IPS-NIHi11 (cell line): Measurements from ENCODE around the gene STAU1.
"Not testable (repeated sequence)": the region's sequence is repeated elsewhere in the genome, so short reads cannot be mapped to it uniquely, and the experiment has no call there.

Experiments
- DNase-seq: peaks from one replicate; pipeline ENCODE4 v3.0.0; 2012; ENCODE audit warnings: mixed read lengths, low spot score

STAU1 gene

DNA sequence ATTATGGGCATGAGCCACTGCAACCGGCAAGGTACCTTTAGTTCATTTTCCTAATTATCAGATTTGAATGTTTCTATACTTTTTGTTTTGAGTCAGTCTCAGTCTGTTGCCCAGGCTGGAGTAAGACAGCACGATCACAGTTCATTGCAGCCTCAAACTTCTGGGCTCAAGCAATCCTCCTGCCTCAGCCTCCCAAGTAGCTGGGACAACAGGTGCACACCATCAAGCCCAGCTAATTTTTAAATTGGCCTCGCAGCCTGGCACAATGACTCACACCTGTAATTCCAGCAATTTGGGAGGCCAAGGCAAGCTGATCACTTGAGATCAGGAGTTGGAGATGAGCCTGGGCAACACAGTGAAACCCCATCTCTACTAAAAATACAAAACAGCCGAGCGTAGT, 24.4 kb downstream of the STAU1 start:
- no peak for DNase-seq

DNA sequence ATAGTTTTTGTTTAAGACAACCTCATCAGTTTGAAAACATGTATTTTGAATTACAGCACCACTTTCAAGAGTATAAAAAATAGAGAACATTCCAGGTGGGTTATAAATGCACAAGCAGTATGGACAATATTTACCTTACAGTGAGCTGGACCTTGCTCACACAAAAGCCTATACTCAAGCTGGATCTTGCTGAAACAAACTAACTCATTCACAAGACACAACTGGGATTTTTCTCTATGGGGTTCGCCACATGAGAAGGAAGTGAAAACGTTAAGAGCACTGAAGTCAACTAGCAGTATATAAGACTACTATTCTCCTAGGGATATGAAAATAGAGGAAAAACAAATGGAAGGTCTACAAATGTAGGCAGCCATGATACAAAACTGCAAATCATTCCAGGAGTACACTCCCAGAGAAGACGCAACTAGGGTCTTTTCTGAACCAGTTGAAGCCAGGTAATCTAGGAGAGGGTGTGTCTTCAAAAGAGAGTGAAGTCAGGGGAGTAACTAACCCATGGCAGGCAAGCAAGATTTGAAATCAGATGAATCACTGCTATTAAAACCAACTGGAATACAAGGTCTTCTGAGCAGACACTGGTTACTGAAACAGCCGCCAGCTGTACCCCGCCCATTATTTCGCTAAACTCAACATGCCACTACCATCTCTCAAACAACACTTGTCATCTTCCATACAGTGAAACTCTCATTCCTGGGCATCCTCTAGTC, 26.5 kb downstream of the STAU1 start:
- DNase-seq, result no peak

DNA sequence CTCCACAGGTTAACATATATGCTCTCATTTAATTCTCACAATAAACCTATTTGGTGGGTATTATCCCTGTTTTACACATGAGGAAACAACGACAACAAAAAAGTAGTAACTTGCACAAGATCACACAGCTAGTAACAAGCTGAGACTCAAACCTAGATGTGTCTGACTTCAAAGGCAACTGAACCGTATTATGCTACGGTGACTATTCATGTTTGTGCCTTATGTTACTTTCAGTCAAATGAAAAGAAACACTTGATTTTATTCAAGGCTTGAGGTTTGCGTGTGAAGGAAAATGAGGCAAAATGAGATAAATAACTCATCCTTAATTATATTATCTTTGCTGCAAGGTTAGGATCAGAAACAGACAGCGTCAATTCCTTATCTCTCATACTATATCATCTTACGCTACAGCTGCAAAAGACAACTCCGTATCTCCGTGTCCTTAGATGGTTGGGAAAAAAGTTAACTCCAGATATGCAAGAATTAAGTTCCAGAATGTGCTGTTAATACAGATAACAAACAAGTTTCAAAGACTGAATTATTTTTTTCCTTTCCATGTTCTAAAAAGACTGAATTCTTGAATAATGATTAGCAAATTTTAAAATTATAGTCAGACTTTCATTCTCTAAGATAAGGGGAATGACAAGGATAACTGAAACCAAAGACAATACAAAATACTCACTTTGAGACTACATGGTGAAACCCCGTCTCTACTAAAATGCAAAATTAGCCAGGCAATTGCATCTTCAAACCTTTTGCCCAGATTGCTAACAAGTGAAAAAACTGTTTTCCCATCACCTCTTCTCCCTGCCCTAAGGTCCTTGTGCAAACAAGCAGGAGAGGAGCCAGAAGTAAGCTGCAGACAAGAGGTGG, 27.8 kb downstream of the STAU1 start:
- DNase-seq, result no peak

DNA sequence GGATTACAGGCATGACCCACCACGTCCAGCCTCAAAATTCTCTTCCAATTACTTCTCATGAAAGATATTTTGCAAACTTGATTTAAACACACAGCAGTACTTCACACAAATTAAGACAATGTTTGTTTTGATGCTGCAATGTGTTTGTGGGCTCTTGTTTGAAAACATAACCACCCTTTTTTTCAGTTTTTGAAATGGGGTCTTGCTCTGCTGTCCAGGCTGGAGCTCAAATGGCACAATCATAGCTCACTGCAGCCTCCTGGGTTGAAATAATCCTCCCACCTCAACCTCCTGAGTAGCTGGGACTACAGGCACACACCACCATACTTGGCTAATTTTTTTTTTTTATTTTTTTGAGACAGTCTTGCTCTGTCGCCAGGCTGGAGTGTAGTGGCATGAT, 31.0 kb downstream of the STAU1 start:
- no peak for DNase-seq

DNA sequence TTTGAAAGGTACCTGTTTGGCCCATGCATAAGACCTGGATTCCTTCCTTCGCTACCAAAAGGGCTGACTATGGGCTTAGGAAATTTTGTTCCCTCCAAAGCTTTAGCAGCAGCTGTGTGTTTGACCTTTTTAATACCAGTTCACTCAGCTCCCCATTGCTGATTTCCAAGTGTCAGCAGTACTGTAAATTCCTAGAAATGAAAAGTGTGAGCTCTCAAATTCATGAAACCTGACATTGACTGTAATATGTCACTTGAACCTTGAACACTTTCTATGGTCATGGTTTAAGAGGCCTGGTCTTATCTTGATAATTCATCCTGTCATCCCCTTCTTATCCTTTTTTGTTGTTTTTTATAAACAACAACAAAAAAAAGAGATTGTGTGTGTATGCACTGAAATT, 31.7 kb downstream of the STAU1 start:
- no peak for DNase-seq

DNA sequence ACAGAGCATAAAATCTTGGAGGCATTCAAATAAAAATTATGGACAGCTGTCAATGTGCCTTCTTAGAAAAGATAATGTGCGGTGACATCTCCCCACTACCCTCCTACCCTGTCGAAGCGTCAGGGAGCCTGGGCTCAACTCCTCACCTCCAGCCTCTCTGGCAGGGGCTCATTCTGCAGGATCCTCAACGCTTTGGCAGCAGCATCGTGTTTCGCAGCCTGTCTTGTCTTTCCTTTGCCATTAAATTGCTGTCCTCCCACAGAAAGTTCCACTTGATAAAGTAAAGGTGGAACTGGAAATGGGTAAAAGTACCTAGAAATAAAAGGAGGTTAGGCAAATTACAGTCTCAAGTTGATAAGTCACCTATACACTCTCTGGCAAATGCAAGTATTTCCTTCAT, 36.7 kb downstream of the STAU1 start:
- no peak for DNase-seq

DNA sequence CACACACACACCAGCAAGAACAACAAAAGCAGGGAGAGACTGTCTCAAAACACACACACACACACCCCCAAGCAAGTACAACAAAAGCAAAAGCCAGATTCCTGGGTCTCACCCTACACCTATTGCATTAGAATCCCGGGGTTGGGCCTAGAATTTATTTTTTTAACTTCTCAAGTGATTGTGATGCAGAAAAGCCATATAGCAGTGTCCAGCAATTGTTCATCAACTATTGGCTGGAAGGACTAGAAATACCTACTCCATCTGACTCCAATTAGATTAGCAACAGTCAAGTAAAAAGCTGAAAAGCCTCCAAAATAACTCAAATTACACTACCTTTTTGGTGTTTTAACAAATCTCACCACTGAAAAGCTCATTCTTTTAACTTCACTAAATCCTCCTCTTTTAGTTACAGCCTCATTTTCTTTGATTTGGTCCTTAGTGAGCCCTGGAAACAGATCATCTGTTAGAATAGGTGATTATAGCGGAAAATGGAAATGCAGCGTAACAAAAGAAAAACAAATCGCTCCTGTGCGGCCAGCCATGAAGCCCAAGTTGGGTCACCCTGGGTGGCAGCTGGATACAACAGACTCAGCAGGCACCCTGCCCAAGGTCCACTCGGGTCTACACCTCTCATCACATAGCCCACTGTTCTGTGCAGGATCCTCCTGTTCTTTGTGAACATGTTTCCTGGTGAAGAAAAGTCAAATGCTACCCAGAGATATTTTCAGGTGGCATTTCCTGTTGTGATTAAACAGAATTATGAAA, 38.7 kb downstream of the STAU1 start:
- no peak for DNase-seq

DNA sequence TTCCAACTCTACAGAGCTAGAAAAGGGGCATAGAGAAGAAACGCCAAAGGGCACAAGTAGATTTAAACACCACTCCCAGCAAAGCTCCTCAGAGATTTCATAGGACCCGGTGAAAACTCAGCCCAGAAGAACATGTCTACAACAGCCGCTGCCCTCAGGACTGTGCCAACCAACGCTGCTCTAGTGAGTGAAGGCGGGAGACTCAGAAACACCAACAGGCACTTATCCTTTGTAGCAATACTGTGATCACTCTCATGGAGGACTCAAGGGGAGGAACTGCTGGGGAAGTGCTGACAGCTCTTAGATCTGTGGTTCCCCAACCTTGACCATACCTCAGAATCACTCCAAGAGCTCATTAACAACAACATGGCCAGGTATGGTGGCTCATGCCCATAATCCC, 39.5 kb downstream of the STAU1 start:
- DNase-seq, result no peak

DNA sequence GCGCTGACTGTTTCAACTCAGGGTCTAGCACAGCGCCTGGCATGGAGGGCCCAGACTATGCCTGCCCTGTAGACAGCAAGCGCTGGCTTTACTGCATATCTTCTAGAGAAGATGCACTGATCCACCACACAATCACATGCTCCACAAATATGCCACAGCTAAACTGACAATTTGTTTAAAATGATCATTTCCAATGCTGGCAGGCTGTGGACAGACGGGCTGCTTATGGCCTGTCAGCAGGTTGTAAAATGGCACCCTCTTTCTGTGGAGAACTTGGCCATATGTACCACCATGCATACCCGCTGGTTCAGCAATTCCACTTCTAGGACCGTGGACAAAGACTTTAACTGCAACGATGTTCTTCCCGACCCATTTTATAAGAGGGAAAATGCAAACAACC, 40.8 kb downstream of the STAU1 start:
- no peak for DNase-seq

DNA sequence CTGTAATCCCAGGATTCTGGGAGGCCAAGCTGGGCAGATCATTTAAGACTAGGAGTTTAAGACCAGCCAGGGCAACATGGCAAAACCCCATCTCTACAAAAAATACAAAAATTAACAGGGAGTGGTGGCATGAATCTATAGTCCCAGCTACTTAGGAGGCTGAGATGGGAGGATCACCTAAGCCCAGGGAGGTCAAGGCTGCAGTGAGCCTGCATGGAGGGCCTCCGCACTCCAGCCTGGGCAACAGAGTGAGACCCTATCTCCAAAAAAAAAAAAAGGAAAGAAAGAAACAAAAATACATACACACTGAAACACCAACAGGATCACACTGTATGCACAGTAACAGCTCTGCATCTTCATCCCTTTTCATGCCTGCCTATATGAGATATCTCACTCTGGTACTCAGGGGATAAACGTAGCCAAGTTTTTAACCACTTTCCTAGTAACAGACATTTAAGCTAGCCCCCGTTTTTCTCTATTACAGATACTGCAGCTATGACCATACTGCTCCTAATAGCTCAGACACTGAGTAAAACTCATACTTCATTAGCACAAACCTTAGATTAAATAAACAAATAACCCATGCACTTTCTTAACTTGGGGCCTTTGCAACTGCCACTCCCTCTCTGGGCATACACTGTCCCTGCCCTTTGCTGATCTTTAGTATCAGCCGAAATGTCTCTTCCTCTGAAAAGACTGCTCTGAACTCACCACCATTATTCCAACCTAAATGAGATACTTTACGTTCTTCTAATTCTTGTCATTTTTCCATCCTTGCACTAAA, 41.5 kb downstream of the STAU1 start:
- no peak for DNase-seq

DNA sequence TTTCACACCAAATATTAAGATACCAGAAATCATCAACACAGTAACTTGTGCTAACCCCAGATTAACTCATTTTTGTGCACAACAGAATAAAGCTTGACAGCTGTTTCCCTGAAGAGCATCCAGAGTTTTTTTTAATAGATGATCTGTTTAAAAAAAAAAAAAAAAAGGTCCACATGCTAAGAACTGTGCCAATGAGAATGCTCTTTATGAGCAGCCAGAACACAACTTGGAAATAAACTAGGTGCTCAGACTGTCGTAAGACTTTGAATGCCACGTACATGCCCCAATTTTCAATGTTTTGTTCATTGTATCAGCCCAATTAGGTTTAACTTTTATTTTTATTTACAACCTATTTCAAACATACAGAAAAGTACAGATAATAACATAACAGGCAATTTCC, 47.3 kb downstream of the STAU1 start:
- no peak for DNase-seq

DNA sequence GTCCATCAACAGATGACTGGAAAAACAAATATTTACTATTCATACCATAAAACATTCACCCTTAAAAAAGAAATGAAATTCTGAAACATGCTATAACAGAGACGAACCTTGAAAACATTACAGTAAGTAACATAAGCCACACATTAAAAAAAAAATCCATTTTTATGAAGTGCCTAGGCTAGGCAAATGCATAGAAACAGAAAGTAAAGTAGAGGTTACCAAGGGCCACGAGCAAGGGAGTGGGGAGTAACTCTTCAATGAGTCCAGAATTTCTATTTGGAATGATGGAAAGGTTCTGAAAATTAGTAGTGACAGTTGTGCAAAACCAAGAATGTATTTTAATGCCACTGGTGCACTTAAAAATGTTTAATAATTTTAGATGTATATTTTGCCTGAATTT, 47.7 kb downstream of the STAU1 start:
- no peak for DNase-seq

DNA sequence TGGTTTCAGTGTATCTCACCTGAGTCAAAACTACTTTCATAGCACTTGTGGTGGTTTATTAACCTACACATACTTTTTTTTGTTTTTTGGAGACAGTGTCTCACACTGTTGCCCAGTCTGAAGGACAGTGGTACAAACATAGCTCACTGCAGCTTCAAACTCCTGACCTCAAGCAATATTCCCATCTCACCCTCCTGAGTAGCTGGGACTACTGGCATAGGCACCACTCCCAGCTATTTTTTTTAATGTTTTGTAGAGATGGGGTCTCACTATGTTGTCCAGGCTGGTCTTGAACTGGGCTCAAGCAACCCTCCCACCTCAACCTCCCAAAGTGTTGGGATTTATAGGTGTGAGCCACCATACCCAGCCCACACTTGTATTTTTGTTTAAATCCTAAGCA, 49.7 kb downstream of the STAU1 start:
- DNase-seq, result no peak

DNA sequence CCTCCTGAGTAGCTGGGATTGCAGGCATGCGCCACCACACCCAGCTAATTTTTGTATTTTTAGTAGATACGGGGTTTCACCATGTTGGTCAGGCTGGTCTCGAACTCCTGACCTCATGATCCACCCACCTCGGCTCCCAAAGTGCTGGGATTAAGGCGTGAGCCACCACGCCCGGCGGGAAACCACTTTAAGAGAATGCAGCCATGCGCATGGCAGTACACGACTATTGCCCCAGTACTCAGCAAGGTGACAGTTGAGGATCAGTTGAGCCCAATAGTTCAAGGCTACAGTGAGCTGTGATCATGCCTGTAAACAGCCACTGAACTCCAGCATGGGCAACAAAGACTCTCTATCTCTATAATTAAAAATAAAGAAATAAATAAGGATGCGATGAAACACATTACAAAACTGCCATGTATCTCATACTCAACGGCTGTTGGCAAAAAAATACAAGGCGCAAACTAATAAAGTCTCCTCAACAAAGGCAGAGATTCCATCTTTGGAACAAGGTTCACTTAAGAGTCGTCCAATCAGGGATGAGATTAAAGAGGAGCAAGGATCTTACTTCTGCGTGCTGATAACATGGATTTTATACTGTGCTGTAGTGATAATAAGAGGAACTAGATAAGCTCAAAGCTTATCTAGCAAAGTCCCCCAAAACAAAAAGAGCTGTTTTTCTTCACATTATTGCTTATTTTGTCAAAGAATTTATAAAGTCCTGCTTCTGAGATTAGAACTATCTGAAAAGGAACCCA, 51.1 kb downstream of the STAU1 start:
- DNase-seq, result no peak

DNA sequence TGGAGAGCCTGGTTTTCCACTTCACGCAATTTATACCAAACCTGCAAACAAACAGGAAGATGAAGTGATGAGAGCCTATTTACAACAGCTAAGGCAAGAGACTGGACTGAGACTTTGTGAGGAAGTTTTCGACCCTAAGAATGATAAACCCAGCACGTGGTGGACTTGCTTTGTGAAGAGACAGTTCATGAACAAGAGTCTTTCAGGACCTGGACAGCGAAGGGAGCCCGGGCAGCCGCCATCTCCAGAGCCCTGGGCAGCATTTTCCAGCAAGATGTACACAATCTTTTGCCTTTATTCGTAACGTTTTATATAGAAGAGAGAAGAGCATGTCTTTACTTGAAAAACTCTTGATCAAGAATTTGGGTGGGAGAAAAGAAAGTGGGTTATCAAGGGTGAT, 53.3 kb downstream of the STAU1 start:
- DNase-seq, result not testable (repeated sequence)

DNA sequence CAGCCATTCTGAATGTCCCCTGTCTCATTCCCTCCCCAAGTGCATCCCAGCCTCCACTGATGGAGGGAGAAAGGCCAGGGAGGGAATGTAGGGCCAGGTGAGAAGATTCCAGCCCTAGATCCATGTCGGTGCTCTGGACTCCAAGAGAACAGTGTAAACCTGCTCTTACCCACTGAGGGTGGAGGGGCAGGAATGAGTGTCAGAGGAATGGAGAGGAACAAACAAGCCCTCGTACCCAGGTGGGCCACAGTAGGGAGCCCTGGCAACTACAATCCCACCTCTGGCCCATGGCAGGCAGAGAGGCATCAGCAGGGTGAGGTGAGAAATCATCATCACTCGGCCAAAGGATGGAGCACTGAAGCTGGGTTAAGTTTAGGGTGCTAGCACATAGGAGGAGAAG, 54.6 kb downstream of the STAU1 start:
- no peak for DNase-seq

DNA sequence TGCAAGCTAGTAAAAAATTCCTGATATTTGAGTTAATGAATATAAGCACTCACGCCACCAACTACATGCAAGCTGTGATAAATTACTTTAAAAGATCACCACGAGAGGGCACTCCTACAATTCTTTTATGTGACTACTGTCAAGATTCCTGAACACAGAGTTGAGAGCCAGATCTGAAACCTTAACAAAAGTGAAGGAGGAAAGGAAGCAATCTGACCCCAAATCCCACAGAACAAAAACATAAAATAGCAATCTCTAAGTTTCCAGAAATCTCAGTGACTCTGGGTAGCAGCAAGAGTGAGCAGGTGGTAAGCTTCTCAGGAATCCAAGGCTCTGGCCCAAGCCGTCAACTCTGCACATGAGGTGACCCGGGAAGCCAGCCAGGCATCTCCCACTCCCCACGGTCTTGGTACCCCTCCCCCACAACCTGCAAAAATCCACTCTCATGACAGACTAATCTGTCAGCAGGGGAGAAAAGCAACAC, 55.1 kb downstream of the STAU1 start:
- DNase-seq, result peak; percentile 45

DNA sequence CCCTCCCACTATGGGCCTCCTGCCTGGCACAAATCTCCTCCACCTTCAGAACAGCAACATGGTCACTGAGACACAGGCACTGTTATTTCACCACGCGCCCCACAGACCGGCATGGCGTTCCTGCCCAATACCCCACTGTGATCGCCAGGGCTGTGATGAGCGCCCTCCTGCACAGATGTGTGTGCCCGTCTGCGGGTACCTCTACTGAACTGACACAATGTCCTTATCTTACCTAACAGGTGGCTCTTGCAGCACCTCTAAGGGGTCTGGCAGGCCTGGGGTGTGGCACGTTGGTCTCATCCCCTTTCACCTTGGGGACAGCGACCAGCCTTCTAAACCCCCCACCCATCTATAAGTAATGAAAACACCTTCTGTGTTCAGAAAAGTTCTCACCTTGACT, 64.2 kb downstream of the STAU1 start:
- DNase-seq, result no peak

DNA sequence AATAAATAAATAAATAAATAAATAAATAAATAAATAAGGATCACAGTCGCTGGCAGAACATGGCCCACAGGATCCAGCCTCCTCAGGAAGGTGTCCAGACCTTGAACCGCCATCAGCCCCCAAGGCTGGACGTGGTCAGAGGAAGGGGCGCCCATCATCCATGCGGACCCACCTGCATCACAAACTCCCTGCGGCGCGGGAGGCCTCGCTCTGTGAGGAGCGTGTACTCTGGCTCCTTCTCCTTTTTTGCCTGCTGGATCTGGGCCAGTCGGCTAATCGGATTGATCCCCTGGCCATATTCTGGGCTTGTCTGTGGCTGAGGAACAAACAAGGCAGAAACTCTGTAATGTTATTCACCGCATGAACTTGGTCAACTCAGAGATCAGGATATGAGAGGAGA, 65.2 kb downstream of the STAU1 start:
- no peak for DNase-seq

DNA sequence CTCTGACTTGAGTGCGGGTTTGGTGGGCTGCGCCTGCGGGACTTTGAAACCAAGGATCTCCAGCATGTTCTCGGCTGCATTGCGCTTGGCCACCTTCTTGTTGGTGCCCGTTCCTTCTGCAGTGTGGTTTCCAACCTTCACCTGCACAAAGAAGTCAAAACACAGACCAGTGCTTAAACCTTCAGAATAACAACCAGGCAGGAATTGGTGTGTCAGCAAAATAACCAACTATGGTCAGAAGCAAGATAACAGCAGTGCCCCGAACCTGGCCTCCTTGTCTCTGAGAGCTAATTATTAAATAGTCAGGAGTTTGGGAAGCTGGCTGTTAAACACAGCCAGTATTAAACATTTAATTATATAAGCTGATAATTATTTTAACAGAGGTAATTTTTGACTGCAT, 68.1 kb downstream of the STAU1 start:
- no peak for DNase-seq

DNA sequence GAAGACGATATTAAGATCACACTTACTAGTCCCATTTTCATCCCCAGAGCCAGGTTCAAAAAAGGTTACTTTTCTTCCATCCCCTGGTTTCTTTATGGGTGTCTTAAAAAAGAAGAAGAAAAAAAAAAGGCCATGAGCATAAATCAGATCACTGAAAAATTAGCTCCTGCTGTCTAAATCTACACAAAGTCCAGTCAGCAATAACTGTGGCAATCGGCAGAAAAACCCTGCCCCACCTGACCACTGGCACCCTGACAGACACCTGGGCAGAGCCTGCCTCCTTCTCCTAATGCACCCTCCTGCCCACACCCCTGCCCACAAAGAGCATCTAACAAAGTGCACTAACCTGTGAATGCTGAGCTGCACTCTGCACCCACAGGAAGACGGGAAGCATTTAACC, 69.8 kb downstream of the STAU1 start:
- no peak for DNase-seq
